ENCODE results near the gene FAM234A.

The FAM234A gene

DNA sequence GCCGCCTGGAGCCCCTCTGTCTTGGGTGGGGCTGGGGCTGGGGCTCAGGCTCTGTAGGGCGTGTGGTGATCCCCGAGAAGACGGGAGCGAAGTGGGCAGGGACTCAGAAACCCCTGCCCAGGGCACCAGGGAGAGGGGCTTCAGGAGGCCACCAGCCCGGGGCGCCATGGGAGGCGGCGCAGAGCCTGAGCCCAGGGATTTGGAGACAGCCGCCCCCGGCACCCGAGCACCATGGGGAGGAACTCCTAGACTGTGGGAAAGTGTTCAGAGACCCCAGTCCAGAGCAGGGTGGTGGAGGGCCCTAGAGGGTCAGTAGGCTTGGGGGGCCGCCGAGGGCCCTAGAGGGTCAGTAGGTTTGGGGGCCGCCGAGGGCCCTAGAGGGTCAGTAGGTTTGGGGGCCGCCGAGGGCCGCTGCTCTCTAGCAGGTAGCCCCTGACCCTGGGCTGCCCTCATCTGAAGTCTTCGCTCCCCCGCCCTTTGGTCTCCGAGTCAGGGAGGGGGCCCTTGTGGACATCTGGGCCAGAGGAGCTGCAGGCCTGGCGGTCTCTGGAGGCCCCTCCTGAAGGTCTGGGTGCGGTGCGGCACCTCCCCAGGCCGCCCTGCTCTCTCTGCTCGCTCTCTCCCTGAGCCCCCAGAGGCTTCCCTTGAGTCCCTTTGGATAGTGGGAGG lies 46.5 kb downstream of the FAM234A start:
- in situ Hi-C loops (cut with HindIII; ENCODE audit: low sequenced_read_pairs), result no loop called here
- H3K4me3 ChIP-seq (ENCODE audit: low read depth, low read length), result peak overlapping the region; percentile 21
- no peak for DNase-seq (ENCODE audit: low read depth)
- TF ChIP-seq, protein P1, sequence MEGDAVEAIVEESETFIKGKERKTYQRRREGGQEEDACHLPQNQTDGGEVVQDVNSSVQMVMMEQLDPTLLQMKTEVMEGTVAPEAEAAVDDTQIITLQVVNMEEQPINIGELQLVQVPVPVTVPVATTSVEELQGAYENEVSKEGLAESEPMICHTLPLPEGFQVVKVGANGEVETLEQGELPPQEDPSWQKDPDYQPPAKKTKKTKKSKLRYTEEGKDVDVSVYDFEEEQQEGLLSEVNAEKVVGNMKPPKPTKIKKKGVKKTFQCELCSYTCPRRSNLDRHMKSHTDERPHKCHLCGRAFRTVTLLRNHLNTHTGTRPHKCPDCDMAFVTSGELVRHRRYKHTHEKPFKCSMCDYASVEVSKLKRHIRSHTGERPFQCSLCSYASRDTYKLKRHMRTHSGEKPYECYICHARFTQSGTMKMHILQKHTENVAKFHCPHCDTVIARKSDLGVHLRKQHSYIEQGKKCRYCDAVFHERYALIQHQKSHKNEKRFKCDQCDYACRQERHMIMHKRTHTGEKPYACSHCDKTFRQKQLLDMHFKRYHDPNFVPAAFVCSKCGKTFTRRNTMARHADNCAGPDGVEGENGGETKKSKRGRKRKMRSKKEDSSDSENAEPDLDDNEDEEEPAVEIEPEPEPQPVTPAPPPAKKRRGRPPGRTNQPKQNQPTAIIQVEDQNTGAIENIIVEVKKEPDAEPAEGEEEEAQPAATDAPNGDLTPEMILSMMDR (IDR thresholded peaks at IDR 0.05; ENCODE audit: low read depth, low read length, missing control alignments), result no peak

DNA sequence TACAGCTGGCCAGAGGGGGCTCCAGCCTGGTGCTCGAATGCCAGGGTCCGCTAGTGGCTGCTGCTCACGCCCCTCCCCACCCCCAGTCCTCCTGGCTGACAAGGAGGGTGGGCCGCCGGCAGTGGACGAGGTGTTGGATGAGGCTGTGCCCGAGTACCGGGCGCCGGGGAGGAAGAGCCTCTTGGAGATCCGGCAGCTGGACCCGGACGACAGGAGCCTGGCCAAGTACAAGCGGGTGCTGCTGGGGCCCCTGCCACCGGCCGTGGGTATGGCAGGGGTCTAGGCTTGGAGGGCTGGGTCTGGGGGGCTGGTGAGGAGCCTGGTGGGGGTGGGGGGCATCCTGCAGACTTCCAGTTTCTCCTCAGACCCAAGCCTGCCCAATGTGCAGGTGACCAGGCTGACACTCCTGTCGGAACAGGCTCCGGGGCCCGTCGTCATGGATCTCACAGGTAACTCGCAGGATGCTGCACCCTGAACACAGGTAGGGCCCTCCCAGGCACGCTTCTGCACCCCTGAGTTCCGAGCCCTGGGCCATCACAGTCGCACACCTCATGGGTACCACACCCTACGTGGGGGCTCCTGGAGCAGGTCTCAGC lies 47.1 kb downstream of the FAM234A start:
- H3K4me3 ChIP-seq (ENCODE audit: low read depth, low read length), result no peak overlapping the region
- TF ChIP-seq, protein P1 (IDR thresholded peaks at IDR 0.05; ENCODE audit: low read depth, low read length, missing control alignments), result no peak
- DNase-seq (ENCODE audit: low read depth), result no peak
- in situ Hi-C loops (cut with HindIII; ENCODE audit: low sequenced_read_pairs), result no loop called here

DNA sequence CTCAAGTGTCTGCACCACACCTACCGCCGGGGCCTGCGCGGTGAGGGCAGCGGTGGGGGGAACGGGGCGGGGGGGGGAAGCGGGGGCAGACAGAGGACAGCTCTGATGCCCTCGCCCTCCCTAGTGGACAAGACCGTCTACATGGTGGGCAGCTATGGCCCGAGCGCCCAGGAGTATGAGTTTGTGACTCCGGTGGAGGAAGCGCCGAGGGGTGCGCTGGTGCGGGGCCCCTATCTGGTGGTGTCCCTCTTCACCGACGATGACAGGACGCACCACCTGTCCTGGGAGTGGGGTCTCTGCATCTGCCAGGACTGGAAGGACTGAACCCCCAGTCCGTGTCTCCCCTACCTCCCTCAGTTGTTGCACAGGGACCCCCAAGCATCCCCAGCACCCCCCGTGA lies 47.9 kb downstream of the FAM234A start:
- no peak for DNase-seq (ENCODE audit: low read depth)
- in situ Hi-C loops (cut with HindIII; ENCODE audit: low sequenced_read_pairs), result no loop called here
- TF ChIP-seq, protein P1 (IDR thresholded peaks at IDR 0.05; ENCODE audit: low read depth, low read length, missing control alignments), result no peak
- no peak overlapping the region for H3K4me3 ChIP-seq (ENCODE audit: low read depth, low read length)

DNA sequence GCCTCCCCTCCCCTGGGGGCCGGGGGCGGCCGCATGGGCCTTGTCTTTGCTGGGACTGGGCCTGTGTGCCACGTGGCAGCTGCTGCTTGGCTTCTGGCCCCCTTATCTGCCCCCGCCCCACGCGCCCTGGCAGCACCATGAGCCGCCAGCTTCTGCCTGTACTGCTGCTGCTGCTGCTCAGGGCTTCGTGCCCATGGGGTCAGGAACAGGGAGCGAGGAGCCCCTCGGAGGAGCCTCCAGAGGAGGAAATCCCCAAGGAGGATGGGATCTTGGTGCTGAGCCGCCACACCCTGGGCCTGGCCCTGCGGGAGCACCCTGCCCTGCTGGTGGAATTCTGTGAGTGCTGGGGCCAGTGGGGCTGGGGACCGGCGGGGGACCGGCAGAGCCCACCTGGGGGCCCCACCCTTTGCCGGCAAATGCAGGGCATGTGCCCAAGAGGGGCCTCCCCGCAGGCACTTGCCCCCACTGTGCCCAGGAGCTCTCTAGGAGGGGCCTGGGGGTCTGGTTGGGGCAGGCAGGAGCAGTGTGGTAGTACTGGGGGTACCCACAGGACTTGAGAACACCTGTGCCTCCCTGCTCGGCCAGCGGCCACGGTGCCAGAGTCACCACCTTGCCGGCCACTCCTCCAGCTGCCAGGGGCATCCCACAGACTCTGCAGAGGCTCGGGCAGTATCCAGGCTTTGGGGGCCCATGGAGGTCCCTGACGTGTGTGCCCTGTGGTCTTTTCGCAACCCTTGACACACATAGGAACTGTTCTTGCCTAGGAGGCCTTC lies 48.6 kb downstream of the FAM234A start, which contains the start of gene PDIA2:
TSS of gene PDIA2 (plus strand) at position 132 of the 773 bp plus-strand sequence. CDS start at position 138, 6 bp downstream.
- TF ChIP-seq, protein P1 (IDR thresholded peaks at IDR 0.05; ENCODE audit: low read depth, low read length, missing control alignments), result no peak
- DNase-seq (ENCODE audit: low read depth), result no peak
- in situ Hi-C loops (cut with HindIII; ENCODE audit: low sequenced_read_pairs), result no loop called here
- H3K4me3 ChIP-seq (ENCODE audit: low read depth, low read length), result no peak within 1 kb of the TSS

DNA sequence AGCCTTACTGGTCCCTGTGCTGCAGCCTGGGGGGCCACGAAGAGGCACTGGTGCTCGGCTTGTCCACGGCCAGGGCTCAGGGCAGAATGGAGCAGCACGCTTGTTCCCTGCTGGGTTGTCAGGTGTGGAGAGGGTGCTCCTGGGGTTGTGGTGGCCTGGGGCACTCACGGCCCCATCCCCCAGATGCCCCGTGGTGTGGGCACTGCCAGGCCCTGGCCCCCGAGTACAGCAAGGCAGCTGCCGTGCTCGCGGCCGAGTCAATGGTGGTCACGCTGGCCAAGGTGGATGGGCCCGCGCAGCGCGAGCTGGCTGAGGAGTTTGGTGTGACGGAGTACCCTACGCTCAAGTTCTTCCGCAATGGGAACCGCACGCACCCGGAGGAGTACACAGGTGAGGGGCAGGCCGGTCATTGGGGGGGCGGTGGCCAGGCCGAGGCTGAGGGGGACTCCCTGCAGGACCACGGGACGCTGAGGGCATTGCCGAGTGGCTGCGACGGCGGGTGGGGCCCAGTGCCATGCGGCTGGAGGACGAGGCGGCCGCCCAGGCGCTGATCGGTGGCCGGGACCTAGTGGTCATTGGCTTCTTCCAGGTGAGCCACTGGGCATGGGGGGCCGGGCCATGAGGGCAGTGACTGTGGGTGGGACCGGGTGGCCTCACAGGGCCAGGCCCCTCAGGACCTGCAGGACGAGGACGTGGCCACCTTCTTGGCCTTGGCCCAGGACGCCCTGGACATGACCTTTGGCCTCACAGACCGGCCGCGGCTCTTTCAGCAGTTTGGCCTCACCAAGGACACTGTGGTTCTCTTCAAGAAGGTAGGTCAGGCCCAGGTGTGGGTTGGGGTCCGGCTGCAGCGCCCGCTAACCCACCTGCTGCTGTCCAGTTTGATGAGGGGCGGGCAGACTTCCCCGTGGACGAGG lies 49.8 kb downstream of the FAM234A start:
- no peak overlapping the region for H3K4me3 ChIP-seq (ENCODE audit: low read depth, low read length)
- in situ Hi-C loops (cut with HindIII; ENCODE audit: low sequenced_read_pairs), result loop anchor here (5.0 kb wide), 1 partner anchor 37 kb away; no protein-coding TSS in a partner anchor
- TF ChIP-seq, protein P1 (IDR thresholded peaks at IDR 0.05; ENCODE audit: low read depth, low read length, missing control alignments), result no peak
- DNase-seq (ENCODE audit: low read depth), result no peak
